OCI-LY3 (cell line): Measurements from ENCODE around the gene ABCD3.

Experiments used
- H2AFZ ChIP-seq: fragments of 200-600, 300-600 bp; shearing (Covaris generic); 2 replicates; pipeline ENCODE4 v1.6.0; 2014; ENCODE audit warnings: antibody characterized with exemption, low read depth, low read length
- H3K27ac ChIP-seq: fragments of 200-600, 300-600 bp; sonication (generic); 2 replicates; pipeline ENCODE4 v1.5.1; 2014; ENCODE audit warnings: mild to moderate bottlenecking, low read length, moderate library complexity, mixed read lengths
- H3K27me3 ChIP-seq: fragments of 200-600, 300-600 bp; sonication (generic); 2 replicates; pipeline ENCODE4 v1.6.1; 2014; ENCODE audit warnings: low read depth, low read length, mixed read lengths
- H3K36me3 ChIP-seq: fragments of 200-600, 300-600 bp; sonication (generic); replicated peaks from 2 replicates; pipeline ENCODE3; 2014; ENCODE audit warnings: low read depth, low read length, mixed read lengths
- H3K4me1 ChIP-seq: fragments of 300-600, 200-600 bp; sonication (generic); 2 replicates; pipeline ENCODE4 v1.6.1; 2014; ENCODE audit warnings: low read length, mixed read lengths
- H3K4me2 ChIP-seq: fragments of 200-600, 300-600 bp; sonication (generic); 2 replicates; pipeline ENCODE4 v1.6.1; 2014; ENCODE audit warnings: low read length, mixed read lengths
- H3K4me3 ChIP-seq: fragments of 300-600, 200-600 bp; sonication (generic); 2 replicates; pipeline ENCODE4 v1.5.1; 2014; ENCODE audit warnings: antibody characterized with exemption, mild to moderate bottlenecking, low read length, moderate library complexity
- H3K79me2 ChIP-seq: fragments of 300-600, 200-600 bp; shearing (Covaris generic); 2 replicates; pipeline ENCODE4 v1.6.1; 2014; ENCODE audit warnings: mild to moderate bottlenecking, low read length, mixed read lengths
- H3K9ac ChIP-seq: fragments of 300-600, 200-600 bp; shearing (Covaris generic); 2 replicates; pipeline ENCODE4 v1.6.0; 2014; ENCODE audit warnings: mild to moderate bottlenecking, low read length, moderate library complexity
- H3K9me3 ChIP-seq: fragments of 200-600, 300-600 bp; shearing (Covaris generic); 2 replicates; pipeline ENCODE4 v1.6.1; 2014; ENCODE audit warnings: low read length, mixed read lengths; ENCODE audit not compliant: insufficient read depth
- H4K20me1 ChIP-seq: fragments of 200-600, 300-600 bp; sonication (generic); 2 replicates; pipeline ENCODE4 v1.6.1; 2016; ENCODE audit warnings: low read length, mixed read lengths; ENCODE audit not compliant: insufficient read depth
- CTCF ChIP-seq: fragments of 200-600, 300-600 bp; sonication (generic); IDR thresholded peaks from 2 replicates; pipeline ENCODE4 v1.5.1; 2014; ENCODE audit warnings: antibody characterized with exemption, low read length, low read depth
- EZH2phosphoT487 ChIP-seq: fragments of 200-600 bp; shearing (Covaris generic); IDR thresholded peaks from 2 replicates; pipeline ENCODE4 v1.6.1; 2018; ENCODE audit warnings: antibody characterized with exemption, mixed run types, low read depth

The ABCD3 gene

GRCh38 chr1:94490556-94490955 is 72.4 kb downstream of the ABCD3 start:
- TF ChIP-seq EZH2phosphoT487 (no peak), CTCF (no peak)
- Histone ChIP-seq H3K9me3 (no peaks in the 10 kb centered on the region), H3K4me2 (no peak overlapping the region), H2AFZ (no peak overlapping the region), H3K9ac (no peak overlapping the region), H3K79me2 (no peaks in the 10 kb centered on the region), H3K36me3 (peaks cover 3% of the 10 kb centered on the region), H3K4me1 (no peaks in the 10 kb centered on the region), H4K20me1 (no peaks in the 10 kb centered on the region), H3K27me3 (no peaks in the 10 kb centered on the region), H3K4me3 (no peak overlapping the region), H3K27ac (no peak overlapping the region)

- TF ChIP-seq EZH2phosphoT487 (no peak), CTCF (no peak)
- H3K4me1 ChIP-seq: no peaks in the 10 kb centered on the region
- H2AFZ ChIP-seq: no peak overlapping the region
- H3K9ac ChIP-seq: no peak overlapping the region
- H3K27ac ChIP-seq: no peak overlapping the region
- H4K20me1 ChIP-seq: no peaks in the 10 kb centered on the region
- no peak overlapping the region for H3K4me2 ChIP-seq
- H3K4me3 ChIP-seq: no peak overlapping the region
- no peaks in the 10 kb centered on the region for H3K79me2 ChIP-seq
- H3K27me3 ChIP-seq: no peaks in the 10 kb centered on the region
- H3K9me3 ChIP-seq: no peaks in the 10 kb centered on the region
- peaks cover 3% of the 10 kb centered on the region for H3K36me3 ChIP-seq
Observed at GRCh38 chr1:94496076-94496755, 78.0 kb downstream of the ABCD3 start.

- no peaks in the 10 kb centered on the region for H3K4me1 ChIP-seq
- H4K20me1 ChIP-seq: no peaks in the 10 kb centered on the region
- no peak overlapping the region for H3K4me3 ChIP-seq
- TF ChIP-seq EZH2phosphoT487: no peak
- no peak for TF ChIP-seq CTCF
- no peak overlapping the region for H3K27ac ChIP-seq
- H2AFZ ChIP-seq: no peak overlapping the region
- no peaks in the 10 kb centered on the region for H3K27me3 ChIP-seq
- H3K9me3 ChIP-seq: no peaks in the 10 kb centered on the region
- H3K36me3 ChIP-seq: no peaks in the 10 kb centered on the region
- no peaks in the 10 kb centered on the region for H3K79me2 ChIP-seq
- no peak overlapping the region for H3K9ac ChIP-seq
- H3K4me2 ChIP-seq: no peak overlapping the region
Observed at GRCh38 chr1:94501426-94501825, 83.2 kb downstream of the ABCD3 start.

GRCh38 chr1:94501935-94502334 is 83.7 kb downstream of the ABCD3 start:
- no peak overlapping the region for H3K9ac ChIP-seq
- H3K4me1 ChIP-seq: no peaks in the 10 kb centered on the region
- no peaks in the 10 kb centered on the region for H3K27me3 ChIP-seq
- H3K4me3 ChIP-seq: no peak overlapping the region
- no peaks in the 10 kb centered on the region for H3K36me3 ChIP-seq
- no peaks in the 10 kb centered on the region for H3K79me2 ChIP-seq
- H2AFZ ChIP-seq: no peak overlapping the region
- no peak overlapping the region for H3K4me2 ChIP-seq
- no peak for TF ChIP-seq EZH2phosphoT487
- no peak for TF ChIP-seq CTCF
- no peaks in the 10 kb centered on the region for H3K9me3 ChIP-seq
- H3K27ac ChIP-seq: no peak overlapping the region
- H4K20me1 ChIP-seq: no peaks in the 10 kb centered on the region
